HEK293 (cell line): ENCODE data around the gene MAP3K8.

Experiments used
- BCL11B ChIP-seq: fragments of 450-650 bp; formaldehyde crosslinking; IDR thresholded peaks from 2 replicates; pipeline ENCODE4 v1.5.1; 2016; ENCODE audit warnings: low read depth, missing biosample characterization, missing genetic modification characterization
- ELK4 ChIP-seq: IDR thresholded peaks from 2 replicates; pipeline ENCODE4 v1.6.1; 2011; ENCODE audit warnings: mild to moderate bottlenecking, low read depth, low read length, borderline replicate concordance
- GLIS2 ChIP-seq: fragments of 450-650 bp; formaldehyde crosslinking; IDR thresholded peaks from 2 replicates; pipeline ENCODE4 v1.5.1; 2016; ENCODE audit warnings: missing biosample characterization, missing genetic modification characterization
- INSM2 ChIP-seq: fragments of 450-650 bp; formaldehyde crosslinking; IDR thresholded peaks from 2 replicates; pipeline ENCODE4 v1.5.1; 2016; ENCODE audit warnings: missing biosample characterization, missing genetic modification characterization
- KLF16 ChIP-seq: fragments of 450-650 bp; formaldehyde crosslinking; IDR thresholded peaks from 2 replicates; pipeline ENCODE4 v1.5.1; 2017; ENCODE audit warnings: missing biosample characterization, missing genetic modification characterization
- MYNN ChIP-seq: fragments of 450-650 bp; formaldehyde crosslinking; IDR thresholded peaks from 2 replicates; pipeline ENCODE4 v1.5.1; 2016; ENCODE audit warnings: missing biosample characterization, missing genetic modification characterization, borderline replicate concordance
- PRDM1 ChIP-seq: fragments of 450-650 bp; formaldehyde crosslinking; IDR thresholded peaks from 2 replicates; pipeline ENCODE4; 2016; ENCODE audit warnings: missing biosample characterization, missing genetic modification characterization
- SP7 ChIP-seq: fragments of 450-650 bp; formaldehyde crosslinking; IDR thresholded peaks from 2 replicates; pipeline ENCODE4 v1.5.1; 2016; ENCODE audit warnings: missing biosample characterization, missing genetic modification characterization
- WT1 ChIP-seq: fragments of 450-650 bp; formaldehyde crosslinking; IDR thresholded peaks from 2 replicates; pipeline ENCODE4 v1.5.1; 2016; ENCODE audit warnings: missing biosample characterization, missing genetic modification characterization
- YY1 ChIP-seq: fragments of 450-650 bp; formaldehyde crosslinking; IDR thresholded peaks from 2 replicates; pipeline ENCODE4 v1.5.1; 2018; ENCODE audit warnings: missing biosample characterization, missing genetic modification characterization
- ZBTB20 ChIP-seq: fragments of 450-650 bp; formaldehyde crosslinking; IDR thresholded peaks from 2 replicates; pipeline ENCODE4 v1.5.1; 2016; ENCODE audit warnings: missing biosample characterization, missing genetic modification characterization
- ZBTB48 ChIP-seq: fragments of 450-650 bp; formaldehyde crosslinking; IDR thresholded peaks from 2 replicates; pipeline ENCODE4 v1.5.1; 2016; ENCODE audit warnings: missing biosample characterization, missing genetic modification characterization
- ZFP3 ChIP-seq: fragments of 450-650 bp; formaldehyde crosslinking; IDR thresholded peaks from 2 replicates; pipeline ENCODE4 v1.5.1; 2016; ENCODE audit warnings: low read depth, missing biosample characterization, missing genetic modification characterization
- ZFP37 ChIP-seq: fragments of 450-650 bp; formaldehyde crosslinking; IDR thresholded peaks from 2 replicates; pipeline ENCODE4 v1.5.1; 2016; ENCODE audit warnings: missing biosample characterization, missing genetic modification characterization
- ZFP69B ChIP-seq: fragments of 450-650 bp; formaldehyde crosslinking; IDR thresholded peaks from 2 replicates; pipeline ENCODE4 v1.5.1; 2016; ENCODE audit warnings: missing biosample characterization, missing genetic modification characterization
- ZNF133 ChIP-seq: fragments of 450-650 bp; formaldehyde crosslinking; IDR thresholded peaks from 2 replicates; pipeline ENCODE4 v1.5.1; 2016; ENCODE audit warnings: missing biosample characterization, missing genetic modification characterization
- ZNF140 ChIP-seq: fragments of 450-650 bp; formaldehyde crosslinking; IDR thresholded peaks from 2 replicates; pipeline ENCODE4 v1.5.1; 2016; ENCODE audit warnings: missing biosample characterization, missing genetic modification characterization
- ZNF155 ChIP-seq: fragments of 450-650 bp; formaldehyde crosslinking; IDR thresholded peaks from 2 replicates; pipeline ENCODE4 v1.5.1; 2016; ENCODE audit warnings: missing biosample characterization, missing genetic modification characterization
- ZNF157 ChIP-seq: fragments of 450-650 bp; formaldehyde crosslinking; IDR thresholded peaks from 2 replicates; pipeline ENCODE4 v1.5.1; 2016; ENCODE audit warnings: missing biosample characterization, missing genetic modification characterization
- ZNF19 ChIP-seq: fragments of 450-650 bp; formaldehyde crosslinking; IDR thresholded peaks from 2 replicates; pipeline ENCODE4; 2016; ENCODE audit warnings: missing biosample characterization, missing genetic modification characterization, low read depth
- ZNF239 ChIP-seq: fragments of 450-650 bp; formaldehyde crosslinking; IDR thresholded peaks from 2 replicates; pipeline ENCODE4 v1.5.1; 2016; ENCODE audit warnings: missing biosample characterization, missing genetic modification characterization
- ZNF350 ChIP-seq: fragments of 450-650 bp; formaldehyde crosslinking; IDR thresholded peaks from 2 replicates; pipeline ENCODE4 v1.5.0; 2017; ENCODE audit warnings: missing biosample characterization, mild to moderate bottlenecking, missing genetic modification characterization
- ZNF426 ChIP-seq: fragments of 450-650 bp; formaldehyde crosslinking; IDR thresholded peaks from 2 replicates; pipeline ENCODE4 v1.5.1; 2017; ENCODE audit warnings: missing biosample characterization, missing genetic modification characterization, mild to moderate bottlenecking, inconsistent platforms, moderate library complexity
- ZNF48 ChIP-seq: fragments of 450-650 bp; formaldehyde crosslinking; IDR thresholded peaks from 2 replicates; pipeline ENCODE4 v1.5.1; 2016; ENCODE audit warnings: missing biosample characterization, missing genetic modification characterization
- ZNF501 ChIP-seq: fragments of 450-650 bp; formaldehyde crosslinking; IDR thresholded peaks from 2 replicates; pipeline ENCODE4 v1.5.1; 2016; ENCODE audit warnings: missing biosample characterization, missing genetic modification characterization
- ZNF529 ChIP-seq: fragments of 450-650 bp; formaldehyde crosslinking; IDR thresholded peaks from 2 replicates; pipeline ENCODE4 v1.5.1; 2017; ENCODE audit warnings: missing genetic modification characterization, missing biosample characterization; ENCODE audit not compliant: insufficient replicate concordance
- ZNF560 ChIP-seq: fragments of 450-650 bp; formaldehyde crosslinking; IDR thresholded peaks from 2 replicates; pipeline ENCODE4 v1.5.1; 2017; ENCODE audit warnings: missing biosample characterization, missing genetic modification characterization, borderline replicate concordance
- ZNF571 ChIP-seq: fragments of 450-650 bp; formaldehyde crosslinking; IDR thresholded peaks from 2 replicates; pipeline ENCODE4 v1.5.0; 2017; ENCODE audit warnings: missing biosample characterization, missing genetic modification characterization
- ZNF580 ChIP-seq: fragments of 450-650 bp; formaldehyde crosslinking; IDR thresholded peaks from 2 replicates; pipeline ENCODE4 v1.5.1; 2016; ENCODE audit warnings: missing biosample characterization, missing genetic modification characterization
- ZNF600 ChIP-seq: fragments of 450-650 bp; formaldehyde crosslinking; IDR thresholded peaks from 2 replicates; pipeline ENCODE4 v1.5.1; 2016; ENCODE audit warnings: missing biosample characterization, missing genetic modification characterization
- ZNF639 ChIP-seq: fragments of 450-650 bp; formaldehyde crosslinking; IDR thresholded peaks from 2 replicates; pipeline ENCODE4 v1.5.1; 2016; ENCODE audit warnings: missing biosample characterization, missing genetic modification characterization
- ZNF677 ChIP-seq: fragments of 450-650 bp; IDR thresholded peaks from 2 replicates; pipeline ENCODE4 v1.5.0; 2018; ENCODE audit warnings: missing biosample characterization, mild to moderate bottlenecking, missing genetic modification characterization, moderate library complexity
- ZNF701 ChIP-seq: fragments of 450-650 bp; formaldehyde crosslinking; IDR thresholded peaks from 2 replicates; pipeline ENCODE4 v1.5.1; 2016; ENCODE audit warnings: missing biosample characterization, missing genetic modification characterization
- ZNF777 ChIP-seq: fragments of 450-650 bp; formaldehyde crosslinking; IDR thresholded peaks from 2 replicates; pipeline ENCODE4 v1.5.1; 2017; ENCODE audit warnings: missing biosample characterization, missing genetic modification characterization, borderline replicate concordance
- ZSCAN23 ChIP-seq: fragments of 450-650 bp; formaldehyde crosslinking; IDR thresholded peaks from 2 replicates; pipeline ENCODE4 v1.5.1; 2016; ENCODE audit warnings: missing biosample characterization, missing genetic modification characterization
- ZXDB ChIP-seq: fragments of 450-650 bp; formaldehyde crosslinking; IDR thresholded peaks from 2 replicates; pipeline ENCODE4 v1.5.1; 2016; ENCODE audit warnings: missing biosample characterization, missing genetic modification characterization

Gene MAP3K8

GRCh38 chr10:30437031-30437841 lies 3.3 kb downstream of the MAP3K8 start (continued):
- TF ChIP-seq INSM2 (no peak), MYNN (tag by site-specific recombination) (no peak), ZNF529 (tag by site-specific recombination) (no peak), ZNF580 (tag by site-specific recombination) (peak; percentile 92), ZFP69B (tag by site-specific recombination) (no peak), ZNF600 (tag by site-specific recombination) (0 out of 2 replicates have a peak, but pooled peaks have one; percentile 21), PRDM1 (tag by site-specific recombination) (no peak), ZNF426 (tag by site-specific recombination) (no peak), ZNF350 (tag by site-specific recombination) (no peak), ZNF155 (tag by site-specific recombination) (no peak), BCL11B (0 out of 2 replicates have a peak, but pooled peaks have one; percentile 32), ELK4 (no peak), ZNF157 (no peak), ZNF501 (tag by site-specific recombination) (0 out of 2 replicates have a peak, but pooled peaks have one; percentile 27), SP7 (peak; percentile 29; the same call in 1 of the 2 replicates), KLF16 (no peak), ZNF677 (tag by site-specific recombination) (no peak), ZBTB20 (tag by site-specific recombination) (no peak), WT1 (tag by site-specific recombination) (no peak), ZSCAN23 (no peak), ZFP3 (no peak), ZNF239 (tag by site-specific recombination) (no peak), ZNF19 (tag by site-specific recombination) (no peak), ZNF48 (tag by site-specific recombination) (no peak), ZNF560 (tag by site-specific recombination) (no peak), ZBTB48 (tag by site-specific recombination) (no peak), ZNF777 (tag by site-specific recombination) (no peak), YY1 (tag by site-specific recombination) (no peak), ZNF571 (tag by site-specific recombination) (no peak), GLIS2 (no peak), ZFP37 (tag by site-specific recombination) (no peak), ZNF133 (no peak), ZNF639 (tag by site-specific recombination) (peak; percentile 55; the same call in 1 of the 2 replicates), ZXDB (tag by site-specific recombination) (peak; percentile 38; the same call in 1 of the 2 replicates), ZNF140 (no peak), ZNF701 (tag by site-specific recombination) (no peak)
